Vagina (tissue), 2 donors: ENCODE measurements around the gene PDE4D. TPM values are rescaled to one million over a fixed set of nuclear protein-coding genes. Genes with fewer than 3 reads are reported as not detected.
"Not testable (repeated sequence)": the region's sequence is repeated elsewhere in the genome, so short reads cannot be mapped to it uniquely, and the experiment has no call there.

Experiments
- DNase-seq, 2 donors: peaks; one replicate each; pipeline ENCODE4 v3.0.0-alpha.2; 2017; ENCODE audit errors: extremely low spot score in 2 of 2
- H3K27ac ChIP-seq: fragments of 200-600 bp; sonication (generic); one replicate; pipeline ENCODE4 v1.5.1; 2019
- H3K27me3 ChIP-seq: fragments of 200-600 bp; sonication (generic); one replicate; pipeline ENCODE4 v1.5.1; 2019
- H3K36me3 ChIP-seq, 2 donors: fragments of 200-600 bp; sonication (generic); one replicate each; pipeline ENCODE4 v1.5.1; 2017 to 2019
- H3K4me1 ChIP-seq: fragments of 200-600 bp; sonication (generic); one replicate; pipeline ENCODE4 v1.5.1; 2019
- H3K4me3 ChIP-seq, 2 donors: fragments of 200-600 bp; sonication (generic); 1 replicate in 1 of 2; 2 replicates in 1 of 2; pipeline ENCODE4 v1.5.1; 2016 to 2019
- H3K9me3 ChIP-seq: fragments of 200-600 bp; sonication (generic); one replicate; pipeline ENCODE4 v1.5.1; 2019
- POLR2A ChIP-seq, 2 donors: fragments of 450-650 bp; IDR thresholded peaks; one replicate each; pipeline ENCODE4 v1.6.1; 2017; ENCODE audit warnings: antibody characterized with exemption in 2 of 2, mild to moderate bottlenecking in 2 of 2, moderate library complexity in 2 of 2
- POLR2AphosphoS5 ChIP-seq, 2 donors: sonication (generic); formaldehyde crosslinking; IDR thresholded peaks; one replicate each; pipeline ENCODE4 v1.9.0; 2017; ENCODE audit warnings: antibody characterized with exemption in 2 of 2, mild to moderate bottlenecking in 2 of 2, low read depth in 1 of 2; ENCODE audit not compliant: insufficient read depth in 1 of 2
- intact Hi-C: fragments of 100-400 bp; cut with DNase I; formaldehyde crosslinking; loops from one replicate; pipeline ENCODE4 v1.15.1; 2023
- total RNA-seq: library from RNA; depleted of rRNA; stranded (reverse); fragments of >200 nt; gene quantifications from one replicate; pipeline ENCODE4 v1.2.3, GENCODE V29; 2016
- TF ChIP-seq, protein P1 (sequence below), 3 experiments: fragments of 450-650 bp in 2 of 3; fragments of 200-600 bp in 1 of 3; sonication (generic) in 1 of 3; IDR thresholded peaks; one replicate each; pipeline ENCODE4 v1.5.1; 2017 to 2019; ENCODE audit warnings: antibody characterized with exemption in 3 of 3, mild to moderate bottlenecking in 2 of 3, moderate library complexity in 2 of 3

PDE4D gene
- total RNA-seq, 1 donor from 2014 or later = 86.9 TPM

DNA sequence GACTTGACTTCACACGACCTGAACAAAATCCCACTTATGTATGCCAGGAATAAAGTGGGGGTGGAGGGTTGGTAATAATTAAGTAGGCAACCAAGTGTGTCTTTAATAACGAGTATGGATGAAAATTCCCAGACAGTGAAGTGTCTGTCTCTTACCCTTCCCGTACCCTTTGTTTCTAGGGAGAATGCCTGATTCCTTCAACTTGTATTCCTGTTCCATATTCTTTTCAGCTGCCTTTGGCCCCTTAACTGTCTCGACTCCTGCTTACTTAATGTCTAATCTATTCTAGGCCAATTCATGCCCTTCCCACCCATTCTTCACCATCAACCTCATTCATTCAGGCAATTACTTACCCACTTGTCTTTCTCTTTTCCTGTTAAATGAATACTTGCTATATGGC lies 930.2 kb downstream of the PDE4D start:
- no peak overlapping the region for H3K4me3 ChIP-seq
- DNase-seq = no peak
- no peaks in the 10 kb centered on the region for H3K36me3 ChIP-seq
- H3K27ac ChIP-seq = no peak overlapping the region
- intact Hi-C loops = no loop called here
- no peaks in the 10 kb centered on the region for H3K27me3 ChIP-seq
- H3K9me3 ChIP-seq = no peaks in the 10 kb centered on the region
- TF ChIP-seq POLR2A (IDR thresholded peaks at IDR 0.05) (no peak), POLR2AphosphoS5 (IDR thresholded peaks at IDR 0.05; ENCODE audit: insufficient read depth in 1 of 2, low read depth in 1 of 2) (no peak)
- TF ChIP-seq, protein P1, sequence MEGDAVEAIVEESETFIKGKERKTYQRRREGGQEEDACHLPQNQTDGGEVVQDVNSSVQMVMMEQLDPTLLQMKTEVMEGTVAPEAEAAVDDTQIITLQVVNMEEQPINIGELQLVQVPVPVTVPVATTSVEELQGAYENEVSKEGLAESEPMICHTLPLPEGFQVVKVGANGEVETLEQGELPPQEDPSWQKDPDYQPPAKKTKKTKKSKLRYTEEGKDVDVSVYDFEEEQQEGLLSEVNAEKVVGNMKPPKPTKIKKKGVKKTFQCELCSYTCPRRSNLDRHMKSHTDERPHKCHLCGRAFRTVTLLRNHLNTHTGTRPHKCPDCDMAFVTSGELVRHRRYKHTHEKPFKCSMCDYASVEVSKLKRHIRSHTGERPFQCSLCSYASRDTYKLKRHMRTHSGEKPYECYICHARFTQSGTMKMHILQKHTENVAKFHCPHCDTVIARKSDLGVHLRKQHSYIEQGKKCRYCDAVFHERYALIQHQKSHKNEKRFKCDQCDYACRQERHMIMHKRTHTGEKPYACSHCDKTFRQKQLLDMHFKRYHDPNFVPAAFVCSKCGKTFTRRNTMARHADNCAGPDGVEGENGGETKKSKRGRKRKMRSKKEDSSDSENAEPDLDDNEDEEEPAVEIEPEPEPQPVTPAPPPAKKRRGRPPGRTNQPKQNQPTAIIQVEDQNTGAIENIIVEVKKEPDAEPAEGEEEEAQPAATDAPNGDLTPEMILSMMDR (IDR thresholded peaks at IDR 0.05) = no peak
- no peaks in the 10 kb centered on the region for H3K4me1 ChIP-seq

DNA sequence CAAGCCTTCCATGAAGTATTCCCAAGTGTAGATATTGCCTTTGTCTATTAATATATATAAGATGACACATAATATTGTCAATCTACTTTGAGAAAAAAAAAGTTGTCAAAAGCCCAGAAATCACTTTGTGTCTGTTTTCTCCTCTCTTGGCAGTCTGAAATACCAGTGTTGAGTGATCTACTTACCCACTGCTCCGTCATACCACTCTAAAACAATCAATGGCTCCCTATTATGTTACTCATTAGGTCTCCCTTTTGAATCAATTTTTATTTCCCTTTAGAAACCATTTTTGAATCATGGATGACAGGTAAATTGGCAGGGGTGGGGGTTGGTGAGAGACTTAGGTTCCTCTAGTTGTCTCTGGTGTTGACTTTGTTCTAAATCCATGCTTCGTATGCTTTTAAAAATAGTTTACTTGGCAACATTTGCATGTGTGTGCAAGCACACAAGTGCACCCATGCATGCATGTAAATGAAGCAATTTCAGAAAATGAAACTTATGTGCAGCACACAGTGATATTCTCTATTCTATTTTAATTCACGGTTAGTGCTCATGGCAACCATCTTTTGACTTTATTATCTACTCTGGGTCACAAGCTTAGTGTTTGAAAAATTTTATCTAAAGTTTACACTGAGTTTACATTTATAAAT lies 931.8 kb downstream of the PDE4D start:
- Histone ChIP-seq H3K4me3 (no peak overlapping the region), H3K4me1 (no peaks in the 10 kb centered on the region), H3K27ac (no peak overlapping the region), H3K27me3 (no peaks in the 10 kb centered on the region), H3K9me3 (no peaks in the 10 kb centered on the region), H3K36me3 (no peaks in the 10 kb centered on the region)
- TF ChIP-seq POLR2AphosphoS5 (IDR thresholded peaks at IDR 0.05; ENCODE audit: insufficient read depth in 1 of 2, low read depth in 1 of 2) (no peak), POLR2A (IDR thresholded peaks at IDR 0.05) (no peak)
- TF ChIP-seq, protein P1 (IDR thresholded peaks at IDR 0.05) = no peak
- no peak for DNase-seq
- intact Hi-C loops = no loop called here

DNA sequence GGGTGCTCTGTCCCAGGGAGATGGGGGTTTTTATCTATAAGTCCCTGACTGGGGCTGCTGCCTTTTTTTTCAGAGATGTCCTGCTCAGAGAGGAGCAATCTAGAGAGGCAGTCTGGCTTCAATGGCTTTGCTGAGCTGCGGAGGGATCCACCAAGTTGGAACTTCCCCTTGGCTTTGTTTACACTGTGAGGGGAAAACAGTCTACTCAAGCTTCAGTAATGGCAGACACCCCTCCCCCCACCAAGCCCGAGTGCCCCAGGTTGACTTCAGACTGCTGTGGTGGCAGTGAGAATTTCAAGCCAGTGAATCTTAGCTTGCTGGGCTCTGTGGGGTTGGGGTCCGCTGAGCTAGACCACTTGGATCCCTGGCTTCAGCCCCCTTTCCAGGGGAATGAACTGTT lies 934.8 kb downstream of the PDE4D start:
- no peaks in the 10 kb centered on the region for H3K9me3 ChIP-seq
- TF ChIP-seq POLR2A (IDR thresholded peaks at IDR 0.05) = no peak
- TF ChIP-seq, protein P1 (IDR thresholded peaks at IDR 0.05) = no peak
- TF ChIP-seq POLR2AphosphoS5 (IDR thresholded peaks at IDR 0.05; ENCODE audit: insufficient read depth in 1 of 2, low read depth in 1 of 2) = no peak
- H3K36me3 ChIP-seq = no peaks in the 10 kb centered on the region
- intact Hi-C loops = no loop called here
- no peak for DNase-seq
- no peak overlapping the region for H3K4me3 ChIP-seq
- H3K27ac ChIP-seq = no peak overlapping the region
- H3K27me3 ChIP-seq = no peaks in the 10 kb centered on the region
- H3K4me1 ChIP-seq = no peaks in the 10 kb centered on the region

DNA sequence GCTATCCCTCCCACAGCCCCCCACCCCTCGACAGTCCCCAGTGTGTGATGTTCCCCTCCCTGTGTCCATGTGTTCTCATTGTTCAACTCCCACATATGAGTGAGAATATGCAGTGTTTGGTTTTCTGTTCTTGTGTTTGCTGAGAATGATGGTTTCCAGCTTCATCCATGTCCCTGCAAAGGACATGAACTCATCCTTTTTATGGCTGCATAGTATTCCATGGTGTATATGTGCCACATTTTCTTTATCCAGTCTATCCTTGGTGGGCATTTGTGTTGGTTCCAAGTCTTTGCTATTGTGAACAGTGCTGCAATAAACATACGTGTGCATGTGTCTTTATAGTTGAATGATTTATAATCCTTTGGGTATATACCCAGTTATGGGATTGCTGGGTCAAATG lies 940.3 kb downstream of the PDE4D start:
- intact Hi-C loops, H3K4me1 ChIP-seq, H3K27ac ChIP-seq, H3K4me3 ChIP-seq, DNase-seq, H3K9me3 ChIP-seq, H3K36me3 ChIP-seq, H3K27me3 ChIP-seq: not testable (repeated sequence)

DNA sequence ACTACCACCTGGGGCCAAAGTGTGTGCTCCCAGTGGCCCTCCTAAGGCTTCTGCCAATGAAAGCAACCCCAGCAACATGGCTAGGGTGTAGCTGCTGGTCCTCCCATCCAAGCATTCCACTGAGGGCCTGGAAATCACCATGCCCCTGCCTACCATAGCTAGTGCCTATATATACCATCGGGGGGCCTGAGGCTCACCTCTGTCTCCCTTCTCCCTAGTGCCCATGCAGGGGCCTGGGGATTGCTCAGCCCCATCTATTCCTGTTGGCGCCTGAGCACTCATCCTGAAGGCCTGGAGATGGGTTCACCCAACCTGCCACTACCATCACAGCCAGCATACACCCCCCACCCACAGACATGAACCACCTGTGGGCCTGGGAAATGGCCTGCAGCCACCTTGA lies 943.3 kb downstream of the PDE4D start:
- intact Hi-C loops = no loop called here
- H3K27me3 ChIP-seq = no peaks in the 10 kb centered on the region
- TF ChIP-seq, protein P1 (IDR thresholded peaks at IDR 0.05) = no peak
- TF ChIP-seq POLR2AphosphoS5 (IDR thresholded peaks at IDR 0.05; ENCODE audit: insufficient read depth in 1 of 2, low read depth in 1 of 2) (no peak), POLR2A (IDR thresholded peaks at IDR 0.05) (no peak)
- H3K27ac ChIP-seq = no peak overlapping the region
- H3K4me3 ChIP-seq = no peak overlapping the region
- H3K36me3 ChIP-seq = no peaks in the 10 kb centered on the region
- H3K9me3 ChIP-seq = no peaks in the 10 kb centered on the region
- H3K4me1 ChIP-seq = no peaks in the 10 kb centered on the region
- no peak for DNase-seq
